GM18907 (cell line): Measurements from ENCODE around the gene CTNNBL1.

Source experiments
- ATAC-seq: cut with Tn5 transposase; IDR thresholded peaks from one replicate; pipeline ENCODE4 v1.9.1; 2021; ENCODE audit warnings: mild to moderate bottlenecking, moderate library complexity; ENCODE audit not compliant: unreplicated experiment

The CTNNBL1 gene

GRCh38 chr20:37737826-37738420 is 44.1 kb downstream of the CTNNBL1 start:
- ATAC-seq: no peak

- ATAC-seq: no peak
Observed at GRCh38 chr20:37741055-37741454, 47.2 kb downstream of the CTNNBL1 start.

GRCh38 chr20:37741570-37741969 is 47.7 kb downstream of the CTNNBL1 start:
- ATAC-seq: no peak

- no peak for ATAC-seq
Observed at GRCh38 chr20:37742131-37742530, 48.3 kb downstream of the CTNNBL1 start.

GRCh38 chr20:37744347-37744746 is 50.5 kb downstream of the CTNNBL1 start:
- ATAC-seq: no peak

- ATAC-seq: no peak
Observed at GRCh38 chr20:37745553-37745952, 51.7 kb downstream of the CTNNBL1 start.

GRCh38 chr20:37748015-37748414 is 54.2 kb downstream of the CTNNBL1 start:
- no peak for ATAC-seq

GRCh38 chr20:37749218-37749617 is 55.4 kb downstream of the CTNNBL1 start:
- ATAC-seq: no peak

GRCh38 chr20:37749620-37750403 is 56.0 kb downstream of the CTNNBL1 start:
- ATAC-seq: no peak

- ATAC-seq: no peak
Observed at GRCh38 chr20:37755665-37756064, 61.8 kb downstream of the CTNNBL1 start.

GRCh38 chr20:37756234-37756633 is 62.4 kb downstream of the CTNNBL1 start:
- ATAC-seq: no peak

GRCh38 chr20:37757550-37757949 is 63.7 kb downstream of the CTNNBL1 start:
- ATAC-seq: no peak

GRCh38 chr20:37758332-37758731 is 64.5 kb downstream of the CTNNBL1 start:
- no peak for ATAC-seq

GRCh38 chr20:37759052-37759553 is 65.3 kb downstream of the CTNNBL1 start:
- ATAC-seq: no peak

- ATAC-seq: no peak
Observed at GRCh38 chr20:37759761-37760209, 66.0 kb downstream of the CTNNBL1 start.

- ATAC-seq: no peak
Observed at GRCh38 chr20:37760322-37760721, 66.5 kb downstream of the CTNNBL1 start.

GRCh38 chr20:37762716-37763485 is 69.1 kb downstream of the CTNNBL1 start:
- ATAC-seq: no peak

- no peak for ATAC-seq
Observed at GRCh38 chr20:37764333-37764935, 70.6 kb downstream of the CTNNBL1 start.

GRCh38 chr20:37770908-37771307 is 77.1 kb downstream of the CTNNBL1 start:
- no peak for ATAC-seq

GRCh38 chr20:37773291-37773826 is 79.5 kb downstream of the CTNNBL1 start:
- ATAC-seq: no peak

GRCh38 chr20:37774156-37774555 is 80.3 kb downstream of the CTNNBL1 start:
- no peak for ATAC-seq
